NCI-H1694 treated with DMSO at 0.1 percent for 48 hours (cell line): ENCODE data around the gene PDE6B.
"Not testable (repeated sequence)": the region's sequence is repeated elsewhere in the genome, so short reads cannot be mapped to it uniquely, and the experiment has no call there.

Source experiments
- DNase-seq: peaks from one replicate; lab custom pipeline; 2025; lab: John Stamatoyannopoulos, UW

Gene PDE6B

GRCh38 chr4:683247-683897 is 58.0 kb downstream of the PDE6B start:
- DNase-seq: no peak

- peak; percentile 69 for DNase-seq
These were observed 58.7 kb downstream of the PDE6B start for GRCh38 chr4:683982-684622.

- peak; percentile 40 for DNase-seq
These were observed 59.4 kb downstream of the PDE6B start for GRCh38 chr4:684623-685327.

- no peak for DNase-seq
These were observed 60.5 kb downstream of the PDE6B start for GRCh38 chr4:685679-686412.

GRCh38 chr4:686413-687040 is 61.2 kb downstream of the PDE6B start:
- no peak for DNase-seq

- no peak for DNase-seq
These were observed 61.9 kb downstream of the PDE6B start for GRCh38 chr4:687048-687970.

- DNase-seq: no peak
These were observed 62.8 kb downstream of the PDE6B start for GRCh38 chr4:687971-688853.

GRCh38 chr4:688854-689681 is 63.7 kb downstream of the PDE6B start, which contains the start of gene SLC49A3:
SLC49A3 (minus strand) TSS chr4:689151; CDS start chr4:689127, 24 bp downstream.
- DNase-seq: no peak

- no peak for DNase-seq
These were observed 64.3 kb downstream of the PDE6B start for GRCh38 chr4:689723-690122.

- no peak for DNase-seq
These were observed 67.6 kb downstream of the PDE6B start for GRCh38 chr4:692771-693554.

- not testable (repeated sequence) for DNase-seq
These were observed 69.1 kb downstream of the PDE6B start for GRCh38 chr4:694341-694940.

- DNase-seq: no peak
These were observed 74.6 kb downstream of the PDE6B start for GRCh38 chr4:699816-700580.

- no peak for DNase-seq
These were observed 75.4 kb downstream of the PDE6B start for GRCh38 chr4:700587-701264.

GRCh38 chr4:702618-703048 is 77.3 kb downstream of the PDE6B start:
- no peak for DNase-seq

GRCh38 chr4:703336-704197 is 78.2 kb downstream of the PDE6B start:
- DNase-seq: no peak
